ENCODE results near the gene PDGFRB.

The PDGFRB gene

DNA sequence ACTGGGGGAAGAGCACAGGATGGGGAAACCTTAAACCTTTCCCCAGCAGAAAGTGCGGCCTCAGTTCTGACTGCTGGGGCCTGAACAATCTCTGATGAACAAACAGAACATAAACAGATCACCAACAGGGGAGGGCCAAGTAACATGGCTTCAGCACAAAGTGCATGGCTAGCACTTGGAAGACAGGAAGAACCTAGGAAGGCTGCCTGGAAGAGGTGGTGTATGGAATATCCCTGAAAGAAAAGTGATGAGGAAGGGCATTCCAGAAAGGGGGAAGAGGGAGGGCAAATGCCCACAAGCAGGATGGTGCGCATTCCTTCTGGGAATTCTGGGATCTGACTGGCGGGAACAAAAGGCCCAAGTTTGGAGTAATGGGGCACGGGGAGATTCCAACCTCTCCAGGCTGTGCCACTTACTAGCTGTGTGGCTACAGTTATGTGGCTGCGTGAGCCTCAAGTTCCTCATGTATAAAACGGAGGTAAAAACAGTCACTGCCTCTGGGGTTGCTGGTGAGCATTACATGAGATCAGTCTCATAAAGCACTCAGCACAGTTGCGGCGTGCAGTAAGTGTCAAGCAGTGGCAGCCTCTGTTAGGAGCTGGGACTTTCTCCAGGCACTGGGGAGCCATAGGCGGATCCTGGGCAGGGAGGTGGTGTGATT, 1.6 kb downstream of the PDGFRB start:
- Histone ChIP-seq H3K27me3 (ENCODE audit: low read depth, low read length) (no peaks in the 10 kb centered on the region), H3K4me3 (ENCODE audit: low read length) (no peak overlapping the region), H4K20me1 (ENCODE audit: insufficient read depth, low read length) (no peaks in the 10 kb centered on the region), H3K4me2 (ENCODE audit: low read length) (no peak overlapping the region; the same call in 1 of the 2 replicates), H3K27ac (ENCODE audit: low read length) (no peak overlapping the region), H3K36me3 (replicated peaks; ENCODE audit: low read depth, low read length) (no peaks in the 10 kb centered on the region), H3K9me3 (ENCODE audit: insufficient read depth, low read length) (no peaks in the 10 kb centered on the region), H3K9ac (ENCODE audit: low read length) (no peak overlapping the region), H3K79me2 (ENCODE audit: low read length) (no peaks in the 10 kb centered on the region), H3K4me1 (ENCODE audit: low read length) (peaks cover 7% of the 10 kb centered on the region), H2AFZ (ENCODE audit: low read depth, low read length) (0 out of 2 replicates have a peak overlapping the region, but pooled peaks have one; percentile 44)
- TF ChIP-seq, protein P1, sequence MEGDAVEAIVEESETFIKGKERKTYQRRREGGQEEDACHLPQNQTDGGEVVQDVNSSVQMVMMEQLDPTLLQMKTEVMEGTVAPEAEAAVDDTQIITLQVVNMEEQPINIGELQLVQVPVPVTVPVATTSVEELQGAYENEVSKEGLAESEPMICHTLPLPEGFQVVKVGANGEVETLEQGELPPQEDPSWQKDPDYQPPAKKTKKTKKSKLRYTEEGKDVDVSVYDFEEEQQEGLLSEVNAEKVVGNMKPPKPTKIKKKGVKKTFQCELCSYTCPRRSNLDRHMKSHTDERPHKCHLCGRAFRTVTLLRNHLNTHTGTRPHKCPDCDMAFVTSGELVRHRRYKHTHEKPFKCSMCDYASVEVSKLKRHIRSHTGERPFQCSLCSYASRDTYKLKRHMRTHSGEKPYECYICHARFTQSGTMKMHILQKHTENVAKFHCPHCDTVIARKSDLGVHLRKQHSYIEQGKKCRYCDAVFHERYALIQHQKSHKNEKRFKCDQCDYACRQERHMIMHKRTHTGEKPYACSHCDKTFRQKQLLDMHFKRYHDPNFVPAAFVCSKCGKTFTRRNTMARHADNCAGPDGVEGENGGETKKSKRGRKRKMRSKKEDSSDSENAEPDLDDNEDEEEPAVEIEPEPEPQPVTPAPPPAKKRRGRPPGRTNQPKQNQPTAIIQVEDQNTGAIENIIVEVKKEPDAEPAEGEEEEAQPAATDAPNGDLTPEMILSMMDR (IDR thresholded peaks at IDR 0.05; ENCODE audit: low read depth, low read length) = no peak
- TF ChIP-seq EZH2phosphoT487 (IDR thresholded peaks at IDR 0.05; ENCODE audit: low read depth) = no peak

DNA sequence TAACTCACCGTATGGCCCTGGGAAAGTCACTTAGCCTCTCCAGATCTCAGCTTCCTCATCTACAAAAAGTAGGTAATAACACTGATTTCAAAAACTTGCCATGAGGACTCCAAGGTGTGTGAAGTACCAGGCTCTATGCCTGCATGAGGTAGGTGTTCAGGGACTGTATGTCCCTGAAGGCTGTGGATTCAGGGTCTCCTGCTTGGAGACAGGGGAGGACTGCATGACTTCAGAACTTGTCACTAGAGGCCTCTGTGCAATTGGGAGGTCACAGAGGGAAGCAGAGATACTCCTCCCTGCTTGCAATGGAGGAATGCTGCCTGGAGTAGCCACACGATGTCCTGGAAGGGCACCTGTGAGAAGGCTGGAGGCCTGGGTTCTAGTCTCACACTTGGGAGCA, 2.2 kb downstream of the PDGFRB start:
- no peak overlapping the region for H3K4me2 ChIP-seq (ENCODE audit: low read length)
- no peak overlapping the region for H2AFZ ChIP-seq (ENCODE audit: low read depth, low read length)
- H3K79me2 ChIP-seq (ENCODE audit: low read length) = no peaks in the 10 kb centered on the region
- no peaks in the 10 kb centered on the region for H3K36me3 ChIP-seq (replicated peaks; ENCODE audit: low read depth, low read length)
- no peak overlapping the region for H3K27ac ChIP-seq (ENCODE audit: low read length)
- no peak overlapping the region for H3K9ac ChIP-seq (ENCODE audit: low read length)
- H4K20me1 ChIP-seq (ENCODE audit: insufficient read depth, low read length) = no peaks in the 10 kb centered on the region
- H3K27me3 ChIP-seq (ENCODE audit: low read depth, low read length) = no peaks in the 10 kb centered on the region
- H3K4me3 ChIP-seq (ENCODE audit: low read length) = no peak overlapping the region
- TF ChIP-seq, protein P1 (IDR thresholded peaks at IDR 0.05; ENCODE audit: low read depth, low read length) = no peak
- TF ChIP-seq EZH2phosphoT487 (IDR thresholded peaks at IDR 0.05; ENCODE audit: low read depth) = no peak
- no peaks in the 10 kb centered on the region for H3K9me3 ChIP-seq (ENCODE audit: insufficient read depth, low read length)
- peaks cover 7% of the 10 kb centered on the region for H3K4me1 ChIP-seq (ENCODE audit: low read length)

DNA sequence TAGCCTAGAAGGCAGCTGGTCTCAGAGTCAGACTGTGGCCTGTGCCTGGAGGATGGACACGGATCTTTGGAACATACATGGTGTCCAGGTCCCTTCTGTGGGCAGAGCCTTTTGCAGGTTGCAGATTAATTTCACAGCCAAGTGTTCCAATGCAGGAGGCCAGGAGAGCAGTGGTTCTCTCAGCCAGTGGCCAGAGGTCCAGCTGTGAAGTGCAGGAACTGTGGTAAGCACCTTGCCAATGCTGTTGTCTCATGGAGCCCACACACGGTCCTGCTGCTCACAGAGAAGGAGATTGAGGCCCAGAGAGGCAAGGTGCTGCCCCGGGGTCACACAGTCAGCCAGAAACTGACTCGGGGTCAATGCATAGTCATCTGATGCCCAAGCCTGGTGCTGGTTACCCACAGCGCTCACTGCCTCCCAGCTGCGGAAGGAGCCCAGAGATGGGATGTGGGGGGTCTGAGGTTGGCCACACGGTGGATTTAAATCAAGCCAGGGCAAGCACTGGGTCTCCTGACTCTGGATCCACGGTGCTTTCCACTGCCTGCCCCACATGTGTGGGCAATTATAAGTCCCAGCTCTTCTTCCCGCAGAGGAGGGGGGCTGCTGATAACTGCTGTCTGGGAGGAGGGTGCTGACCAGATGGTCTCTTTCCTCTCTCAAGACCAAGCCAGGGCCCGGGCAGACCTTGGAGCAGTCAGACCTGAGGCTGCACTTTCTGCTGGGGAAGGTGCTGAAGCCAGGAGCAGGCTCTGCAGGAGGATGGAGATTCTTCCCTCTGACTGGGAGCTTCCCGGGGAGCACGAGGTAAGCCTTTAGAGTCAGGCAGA, 2.8 kb downstream of the PDGFRB start:
- Histone ChIP-seq H3K27me3 (ENCODE audit: low read depth, low read length) (no peaks in the 10 kb centered on the region), H2AFZ (ENCODE audit: low read depth, low read length) (no peak overlapping the region), H3K4me1 (ENCODE audit: low read length) (peaks cover 7% of the 10 kb centered on the region), H3K4me2 (ENCODE audit: low read length) (no peak overlapping the region), H3K4me3 (ENCODE audit: low read length) (no peak overlapping the region), H3K27ac (ENCODE audit: low read length) (no peak overlapping the region), H3K9ac (ENCODE audit: low read length) (no peak overlapping the region), H3K79me2 (ENCODE audit: low read length) (no peaks in the 10 kb centered on the region), H4K20me1 (ENCODE audit: insufficient read depth, low read length) (no peaks in the 10 kb centered on the region), H3K36me3 (replicated peaks; ENCODE audit: low read depth, low read length) (no peaks in the 10 kb centered on the region), H3K9me3 (ENCODE audit: insufficient read depth, low read length) (no peaks in the 10 kb centered on the region)
- TF ChIP-seq EZH2phosphoT487 (IDR thresholded peaks at IDR 0.05; ENCODE audit: low read depth) = no peak
- TF ChIP-seq, protein P1 (IDR thresholded peaks at IDR 0.05; ENCODE audit: low read depth, low read length) = no peak

DNA sequence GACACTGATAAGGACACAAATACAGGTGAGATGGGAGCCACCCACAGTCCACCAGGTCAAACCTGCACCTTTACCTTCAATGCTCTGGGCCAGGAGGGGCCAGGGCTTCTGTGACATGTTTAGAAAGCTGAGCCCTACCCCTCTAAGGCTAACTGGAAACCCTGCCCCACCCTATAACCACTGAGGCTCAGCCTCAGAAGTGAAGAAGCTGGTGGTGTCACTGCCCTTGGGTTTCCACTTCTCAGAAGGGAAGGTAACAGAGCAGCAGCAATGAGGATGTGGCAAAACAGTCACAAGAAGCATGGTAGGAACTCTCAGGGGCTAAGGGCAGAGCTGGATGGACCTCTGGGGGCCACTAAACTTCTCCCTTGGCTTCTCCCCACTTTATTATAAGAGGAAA, 6.0 kb downstream of the PDGFRB start:
- no peaks in the 10 kb centered on the region; the same call in 1 of the 2 replicates for H3K4me1 ChIP-seq (ENCODE audit: low read length)
- H4K20me1 ChIP-seq (ENCODE audit: insufficient read depth, low read length) = no peaks in the 10 kb centered on the region
- H3K4me3 ChIP-seq (ENCODE audit: low read length) = no peak overlapping the region
- no peak overlapping the region for H3K4me2 ChIP-seq (ENCODE audit: low read length)
- H3K27me3 ChIP-seq (ENCODE audit: low read depth, low read length) = no peaks in the 10 kb centered on the region
- no peaks in the 10 kb centered on the region for H3K36me3 ChIP-seq (replicated peaks; ENCODE audit: low read depth, low read length)
- TF ChIP-seq EZH2phosphoT487 (IDR thresholded peaks at IDR 0.05; ENCODE audit: low read depth) = no peak
- TF ChIP-seq, protein P1 (IDR thresholded peaks at IDR 0.05; ENCODE audit: low read depth, low read length) = no peak
- no peaks in the 10 kb centered on the region for H3K79me2 ChIP-seq (ENCODE audit: low read length)
- H3K9me3 ChIP-seq (ENCODE audit: insufficient read depth, low read length) = no peaks in the 10 kb centered on the region
- H2AFZ ChIP-seq (ENCODE audit: low read depth, low read length) = no peak overlapping the region
- H3K9ac ChIP-seq (ENCODE audit: low read length) = no peak overlapping the region
- no peak overlapping the region for H3K27ac ChIP-seq (ENCODE audit: low read length)
